GM12874 (cell line): ENCODE results near the gene BCAM.

Experiments
- TF ChIP-seq, protein P1 (sequence below): IDR thresholded peaks from 2 replicates; pipeline ENCODE4 v1.5.1; 2011; ENCODE audit warnings: low read depth, mild to moderate bottlenecking, control low read depth, low read length, moderate library complexity; ENCODE audit not compliant: insufficient read depth

The BCAM gene

DNA sequence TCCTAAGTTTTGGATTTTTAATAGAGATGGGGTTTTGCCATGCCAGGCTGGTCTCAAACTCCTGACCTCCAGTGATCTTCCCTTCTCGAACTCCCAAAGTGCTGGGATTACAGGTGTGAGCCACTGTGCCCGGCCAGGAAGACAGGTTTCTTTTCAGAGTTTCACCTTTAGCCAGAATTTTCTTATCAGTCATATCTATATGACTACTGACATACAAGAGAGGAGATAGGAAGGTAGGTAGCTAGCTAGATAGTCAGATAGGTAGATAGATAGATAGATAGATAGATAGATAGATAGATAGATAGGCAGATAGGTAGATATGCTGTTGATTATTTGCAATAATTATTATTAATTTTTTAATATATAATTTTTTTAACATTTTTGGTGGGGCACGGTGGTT is 23.6 kb upstream of the BCAM start:
- TF ChIP-seq, protein P1, sequence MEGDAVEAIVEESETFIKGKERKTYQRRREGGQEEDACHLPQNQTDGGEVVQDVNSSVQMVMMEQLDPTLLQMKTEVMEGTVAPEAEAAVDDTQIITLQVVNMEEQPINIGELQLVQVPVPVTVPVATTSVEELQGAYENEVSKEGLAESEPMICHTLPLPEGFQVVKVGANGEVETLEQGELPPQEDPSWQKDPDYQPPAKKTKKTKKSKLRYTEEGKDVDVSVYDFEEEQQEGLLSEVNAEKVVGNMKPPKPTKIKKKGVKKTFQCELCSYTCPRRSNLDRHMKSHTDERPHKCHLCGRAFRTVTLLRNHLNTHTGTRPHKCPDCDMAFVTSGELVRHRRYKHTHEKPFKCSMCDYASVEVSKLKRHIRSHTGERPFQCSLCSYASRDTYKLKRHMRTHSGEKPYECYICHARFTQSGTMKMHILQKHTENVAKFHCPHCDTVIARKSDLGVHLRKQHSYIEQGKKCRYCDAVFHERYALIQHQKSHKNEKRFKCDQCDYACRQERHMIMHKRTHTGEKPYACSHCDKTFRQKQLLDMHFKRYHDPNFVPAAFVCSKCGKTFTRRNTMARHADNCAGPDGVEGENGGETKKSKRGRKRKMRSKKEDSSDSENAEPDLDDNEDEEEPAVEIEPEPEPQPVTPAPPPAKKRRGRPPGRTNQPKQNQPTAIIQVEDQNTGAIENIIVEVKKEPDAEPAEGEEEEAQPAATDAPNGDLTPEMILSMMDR: no peak

DNA sequence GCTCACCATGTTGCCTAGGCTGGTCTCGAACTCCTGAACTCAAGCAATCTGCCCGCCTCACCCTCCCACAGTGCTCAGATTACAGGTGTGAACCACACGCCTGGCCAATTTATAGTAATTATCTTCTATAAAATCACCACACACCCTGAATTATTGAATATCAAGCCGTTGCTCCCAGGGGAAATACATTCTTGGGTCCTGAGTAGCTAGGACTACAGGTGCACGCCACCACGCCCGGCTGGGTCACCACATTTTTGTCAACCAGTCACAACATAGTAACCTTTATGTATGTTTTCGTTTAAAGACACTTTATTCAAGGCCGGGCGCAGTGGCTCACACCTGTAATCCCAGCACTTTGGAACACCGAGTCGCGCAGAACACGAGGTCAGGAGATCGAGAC is 22.9 kb upstream of the BCAM start:
- TF ChIP-seq, protein P1: no peak

DNA sequence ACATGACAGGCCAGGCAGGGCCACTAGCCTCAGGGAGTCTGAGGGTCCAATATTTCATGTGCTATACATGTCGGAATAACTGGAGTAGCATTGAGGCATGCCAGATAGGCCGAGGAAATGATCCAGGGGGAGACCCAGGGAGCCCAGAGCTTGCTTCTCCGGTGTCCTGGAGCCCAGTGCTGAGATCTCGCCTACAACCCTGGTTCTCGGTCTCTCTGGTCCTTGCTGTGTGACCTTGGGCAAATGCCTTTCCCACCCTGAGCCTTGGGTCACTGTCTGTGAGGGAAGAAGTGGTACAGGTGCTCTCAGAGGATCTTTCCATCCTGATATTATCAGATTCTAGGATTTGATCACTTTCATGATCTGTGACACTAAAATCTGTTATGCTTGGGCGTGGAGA is 19.9 kb upstream of the BCAM start:
- TF ChIP-seq, protein P1: no peak

DNA sequence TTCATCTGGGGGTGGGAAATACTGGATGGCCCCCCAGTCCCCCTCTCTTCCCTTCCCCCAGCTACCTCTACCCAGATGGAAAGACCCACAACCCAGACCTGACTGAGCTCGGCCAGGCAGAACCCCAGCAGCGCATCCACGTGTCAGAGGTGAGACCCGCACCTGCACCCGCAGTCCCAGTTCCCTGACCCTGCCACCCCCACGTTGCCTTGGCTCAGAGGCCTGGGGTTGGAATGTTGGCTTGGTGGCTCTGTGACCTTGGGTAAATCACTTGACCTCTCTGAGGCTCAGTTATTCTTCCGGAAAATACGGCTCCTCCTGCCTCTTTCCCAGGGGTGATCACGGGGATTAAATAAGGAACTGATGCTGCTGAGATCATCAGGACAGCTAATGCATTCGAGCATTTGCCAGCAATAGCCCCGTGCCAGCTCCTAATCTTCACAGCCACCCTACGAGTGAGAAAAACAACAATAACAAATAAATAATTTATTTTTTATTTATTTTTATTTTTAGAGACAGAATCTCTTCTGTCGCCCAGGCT is 18.9 kb upstream of the BCAM start:
- TF ChIP-seq, protein P1: no peak

DNA sequence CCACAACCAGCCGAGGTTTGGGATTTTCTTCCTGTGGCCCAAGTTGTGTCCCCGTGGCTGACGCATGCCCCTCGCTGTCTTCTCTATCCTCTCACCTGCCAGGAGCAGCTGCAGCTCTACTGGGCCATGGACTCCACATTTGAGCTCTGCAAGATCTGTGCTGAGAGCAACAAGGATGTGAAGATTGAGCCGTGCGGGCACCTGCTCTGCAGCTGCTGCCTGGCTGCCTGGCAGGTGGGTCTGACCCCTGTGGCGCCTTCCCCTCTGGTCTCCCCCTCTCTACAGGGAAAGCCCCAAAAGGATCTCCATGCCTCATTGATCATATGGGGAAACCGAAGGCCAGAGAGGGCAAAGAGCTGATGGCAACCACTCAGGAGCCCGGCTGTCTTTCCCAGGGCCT is 16.6 kb upstream of the BCAM start:
- TF ChIP-seq, protein P1: no peak

DNA sequence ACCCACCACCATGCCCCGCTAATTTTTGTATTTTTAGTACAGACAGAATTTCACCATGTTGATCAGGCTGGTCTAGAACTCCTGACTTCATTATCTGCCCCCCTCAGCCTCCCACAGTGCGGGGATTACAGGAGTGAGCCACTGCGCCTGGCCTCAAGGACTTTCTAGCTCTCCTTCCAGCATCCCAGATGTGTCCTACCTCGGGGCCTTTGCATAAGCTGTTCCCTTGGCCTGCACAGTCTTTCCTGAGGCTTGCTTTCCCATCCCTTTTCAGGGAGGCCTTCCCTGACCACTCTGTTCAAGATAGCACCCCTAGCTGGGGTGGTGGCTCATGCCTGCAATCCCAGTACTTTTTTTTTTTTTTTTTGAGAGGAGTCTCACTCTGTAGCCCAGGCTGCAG is 14.3 kb upstream of the BCAM start:
- TF ChIP-seq, protein P1: no peak

DNA sequence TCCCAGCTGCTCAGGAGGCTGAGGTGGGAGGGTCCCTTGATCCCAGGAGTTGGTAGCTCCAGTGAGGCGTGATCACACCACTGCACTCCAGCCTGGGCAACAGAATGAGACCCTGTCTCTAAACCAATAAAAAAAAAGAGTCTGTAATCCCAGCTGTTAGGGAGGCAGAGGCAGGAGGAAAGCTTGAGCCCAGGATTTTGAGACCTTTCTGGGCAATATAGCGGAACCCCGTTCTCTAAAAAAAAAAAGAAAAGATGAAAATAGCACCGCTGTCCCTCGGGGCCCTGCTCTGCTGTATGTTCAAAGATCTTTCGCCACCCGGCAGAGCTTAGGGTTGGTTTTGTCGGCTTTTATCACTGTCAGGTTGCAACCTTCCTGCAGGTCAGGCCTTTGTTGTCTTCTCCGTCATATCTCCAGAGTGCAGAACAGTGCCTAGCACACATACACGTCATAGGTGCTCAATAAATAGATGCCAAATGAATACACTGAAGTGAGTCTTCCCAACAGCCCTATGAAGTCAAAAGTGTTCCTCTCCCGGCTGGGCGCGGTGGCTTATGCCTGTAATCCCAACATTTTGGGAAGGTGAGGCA is 13.4 kb upstream of the BCAM start:
- TF ChIP-seq, protein P1: no peak
